Upper lobe of left lung (tissue), 6 donors: Measurements from ENCODE around the gene INTS11. TPM values are rescaled to one million over a fixed set of nuclear protein-coding genes. Genes with fewer than 3 reads are reported as not detected.

Experiments used
- ATAC-seq, 2 donors: fragments of 200-7000 bp; cut with Tn5 transposase; one replicate each; pipeline ENCODE4 v1.9.1; 2022; ENCODE audit warnings: mild to moderate bottlenecking in 2 of 2, moderate library complexity in 2 of 2; ENCODE audit not compliant: low FRiP score in 2 of 2
- DNase-seq, 2 donors: peaks; one replicate each; pipeline ENCODE4 v3.0.0-alpha.2; 2019 to 2020
- H3K27ac ChIP-seq, 4 donors: fragments of 200-600 bp; sonication (generic); one replicate each; pipeline ENCODE4 v1.5.1; 2016 to 2019
- H3K27me3 ChIP-seq, 4 donors: fragments of 200-600 bp; sonication (generic); one replicate each; pipeline ENCODE4 v1.5.1; 2017 to 2019
- H3K36me3 ChIP-seq, 4 donors: fragments of 200-600 bp; sonication (generic); one replicate each; pipeline ENCODE4 v1.5.1; 2016 to 2019
- H3K4me1 ChIP-seq, 4 donors: fragments of 200-600 bp; sonication (generic); one replicate each; pipeline ENCODE4 v1.5.1; 2018 to 2019
- H3K4me3 ChIP-seq, 4 donors: fragments of 200-600 bp; sonication (generic); one replicate each; pipeline ENCODE4 v1.5.1; 2017 to 2019; ENCODE audit warnings: mild to moderate bottlenecking in 2 of 4, moderate library complexity in 1 of 4
- H3K9me3 ChIP-seq, 4 donors: fragments of 200-600 bp; sonication (generic); one replicate each; pipeline ENCODE4 v1.5.1; 2018 to 2019
- CTCF ChIP-seq, 6 experiments: fragments of 450-650 bp in 4 of 6; fragments of 200-600 bp in 2 of 6; sonication (generic) in 2 of 6; IDR thresholded peaks; one replicate each; pipeline ENCODE4 v1.5.1; 2016 to 2019; ENCODE audit warnings: antibody characterized with exemption in 6 of 6
- EP300 ChIP-seq, 4 donors: sonication (generic); formaldehyde crosslinking; IDR thresholded peaks; one replicate each; pipeline ENCODE4 v1.5.1; 2017; ENCODE audit warnings: antibody characterized with exemption in 4 of 4, control low read depth in 2 of 4
- POLR2A ChIP-seq, 4 donors: fragments of 450-650 bp; IDR thresholded peaks; one replicate each; pipeline ENCODE4 v1.5.1; 2016 to 2017; ENCODE audit warnings: antibody characterized with exemption in 4 of 4, mild to moderate bottlenecking in 2 of 4
- POLR2AphosphoS5 ChIP-seq, 2 donors: sonication (generic); formaldehyde crosslinking; IDR thresholded peaks; one replicate each; pipeline ENCODE4 v1.5.1; 2017; ENCODE audit warnings: antibody characterized with exemption in 2 of 2
- WGBS, 2 donors: methylation state at CpG; one replicate each; pipeline ENCODE4 v1.1.5; 2017 to 2018; 5-methylcytosine and 5-hydroxymethylcytosine counted together
- total RNA-seq, 6 donors: library from RNA; depleted of rRNA in 4 of 6; stranded (reverse); fragments of >200 nt in 4 of 6; gene quantifications; one replicate each; pipeline versions ENCODE4 v1.1.0 to v1.2.1, GENCODE V29; 2016 to 2021
- donor health status: DM: no; HTN: no; CAD: no; lungs with moderate emphysema.
- donor health status: DM: no; HTN: yes; CAD: no; lungs with severe emphysema.

The INTS11 gene
- total RNA-seq, 6 donors from 2014 or later, result 71.7 to 267 (median 90.5) TPM

GRCh38 chr1:1328254-1328653 lies 3.8 kb upstream of the INTS11 start:
- Histone ChIP-seq H3K27me3 (no peaks in the 10 kb centered on the region), H3K9me3 (no peaks in the 10 kb centered on the region), H3K4me1 (peaks cover 22 to 62% (median 32%) of the 10 kb centered on the region in 4 donors), H3K36me3 (peaks cover 0 to 29% (median 19%) of the 10 kb centered on the region in 4 donors), H3K27ac (no peak overlapping the region), H3K4me3 (no peak overlapping the region)
- TF ChIP-seq POLR2A (IDR thresholded peaks at IDR 0.05) (no peak), EP300 (IDR thresholded peaks at IDR 0.05) (no peak), CTCF (IDR thresholded peaks at IDR 0.05) (no peak), POLR2AphosphoS5 (IDR thresholded peaks at IDR 0.05) (no peak)
- peak in 1 of 2 donors; percentile 76 for DNase-seq
- 96% methylated on average over 8 of the region's 15 CpGs; no CpG with 5 or more reads in 1 of the 2 donors for WGBS, 2 donors
- ATAC-seq, result no peak

GRCh38 chr1:1327291-1327690 lies 2.8 kb upstream of the INTS11 start:
- 93% methylated on average over 31 to 34 of the region's 40 CpGs for WGBS, 2 donors

GRCh38 chr1:1326075-1326605 lies 1.7 kb upstream of the INTS11 start:
- Histone ChIP-seq H3K4me3 (peak overlapping the region in 3 of 4 donors; percentile 97 to 100 (median 100)), H3K27me3 (no peaks in the 10 kb centered on the region), H3K27ac (peak overlapping the region in 3 of 4 donors; percentile 88 to 92 (median 90)), H3K4me1 (peaks cover 29 to 61% (median 41%) of the 10 kb centered on the region in 4 donors), H3K36me3 (peaks cover 3 to 33% (median 19%) of the 10 kb centered on the region in 4 donors), H3K9me3 (no peaks in the 10 kb centered on the region)
- ATAC-seq (no peak), DNase-seq (no peak)
- WGBS, 2 donors, result 53 to 58% methylated on average over 6 to 8 of the region's 8 CpGs
- TF ChIP-seq POLR2A (IDR thresholded peaks at IDR 0.05) (no peak), CTCF (IDR thresholded peaks at IDR 0.05) (no peak), POLR2AphosphoS5 (IDR thresholded peaks at IDR 0.05) (no peak), EP300 (IDR thresholded peaks at IDR 0.05) (no peak)

More at GRCh38 chr1:1327291-1327690, 2.8 kb upstream of the INTS11 start:
- no peaks in the 10 kb centered on the region for H3K27me3 ChIP-seq
- DNase-seq (no peak), ATAC-seq (no peak)
- no peaks in the 10 kb centered on the region for H3K9me3 ChIP-seq
- TF ChIP-seq POLR2A (IDR thresholded peaks at IDR 0.05) (no peak), CTCF (IDR thresholded peaks at IDR 0.05) (no peak), EP300 (IDR thresholded peaks at IDR 0.05) (no peak), POLR2AphosphoS5 (IDR thresholded peaks at IDR 0.05) (no peak)
- H3K36me3 ChIP-seq, result peaks cover 0 to 29% (median 19%) of the 10 kb centered on the region in 4 donors
- H3K27ac ChIP-seq, result no peak overlapping the region
- peaks cover 29 to 61% (median 39%) of the 10 kb centered on the region in 4 donors for H3K4me1 ChIP-seq
- H3K4me3 ChIP-seq, result no peak overlapping the region

- 23 to 35% methylated on average over 6 to 16 of the region's 16 CpGs for WGBS, 2 donors
- ATAC-seq, result no peak
- peaks cover 29 to 61% (median 36%) of the 10 kb centered on the region in 4 donors for H3K4me1 ChIP-seq
- H3K9me3 ChIP-seq, result no peaks in the 10 kb centered on the region
- peak overlapping the region; percentile 85 to 92 (median 89) for H3K27ac ChIP-seq
- peak overlapping the region; percentile 97 to 100 (median 99) for H3K4me3 ChIP-seq
- DNase-seq, result peak in 1 of 2 donors; percentile 66
- TF ChIP-seq CTCF (IDR thresholded peaks at IDR 0.05) (peak in 1 of 6 experiments; percentile 4), POLR2AphosphoS5 (IDR thresholded peaks at IDR 0.05) (no peak)
- no peaks in the 10 kb centered on the region for H3K27me3 ChIP-seq
- peaks cover 3 to 36% (median 20%) of the 10 kb centered on the region in 4 donors for H3K36me3 ChIP-seq
Observed at GRCh38 chr1:1325288-1326074, 1.0 kb upstream of the INTS11 start.
